Measurements from ENCODE around the gene PSORS1C2.

- TF ChIP-seq CTCF (IDR thresholded peaks at IDR 0.05; ENCODE audit: insufficient read depth, low read depth, low read length) (no peak), EZH2 (IDR thresholded peaks at IDR 0.05; ENCODE audit: insufficient read depth, low read length) (no peak)
Measured at GRCh38 chr6:31179042-31179386, 40.1 kb upstream of the PSORS1C2 start.

Measured in astrocyte (in vitro differentiated cells and primary cell).